HepG2 (cell line): ENCODE data around the gene LRRTM1. TPM values are rescaled to one million over a fixed set of nuclear protein-coding genes. Genes with fewer than 3 reads are reported as not detected.

Source experiments
- ATAC-seq: fragments of 200-7000 bp; cut with Tn5 transposase; 3 replicates; pipeline ENCODE4 v1.9.1; 2020; ENCODE audit warnings: mild to moderate bottlenecking, moderate library complexity
- BruUV-seq: library from RNA; stranded (reverse); fragments of 400-500 nt; replicated peaks from 2 replicates; lab custom pipeline; 2021; lab: Mats Ljungman, UMichigan
- CTCF ChIA-PET: fragments of 300-600 bp; formaldehyde crosslinking; extraction: SDS; loops from one replicate; lab custom pipeline; 2021; ENCODE audit warnings: low total read pairs, inconsistent platforms, low intra/inter-chr PET ratio; lab: Yijun Ruan, JAX
- POLR2A ChIA-PET: fragments of 350-600 bp; sonication (Branson Sonifier 250); formaldehyde crosslinking; loops from one replicate; lab custom pipeline; 2020; ENCODE audit warnings: antibody characterized with exemption, inconsistent platforms; lab: Yijun Ruan, JAX
- DNase-seq: peaks from one replicate; pipeline ENCODE4 v3.0.0-alpha.2; 2015; ENCODE audit warnings: low spot score
- FAIRE-seq: peaks from 3 replicates; lab custom pipeline; 2011; peaks lifted over from hg19 to GRCh38; lab: Jason Lieb, UNC
- H2AFZ ChIP-seq: one replicate; pipeline ENCODE4 v1.6.1; 2011; ENCODE audit warnings: low read length, inconsistent platforms
- H3K27ac ChIP-seq: fragments of 300-600 bp; 3 replicates; pipeline ENCODE4 v1.8.0; 2011; ENCODE audit warnings: mixed run types, mild to moderate bottlenecking, mixed read lengths, low read length, inconsistent platforms; ENCODE audit not compliant: insufficient read depth; ENCODE audit errors: extremely low read length
- H3K27me3 ChIP-seq, 2 experiments: fragments of 200-600 bp in 1 of 2; 2 replicates in 1 of 2; 3 replicates in 1 of 2; pipeline versions ENCODE4 v1.6.0 to v1.8.0; 2011; ENCODE audit warnings: low read length in 2 of 2, mild to moderate bottlenecking in 2 of 2, moderate library complexity in 2 of 2, inconsistent platforms in 1 of 2; ENCODE audit not compliant: insufficient read depth in 2 of 2, control insufficient read depth in 1 of 2
- H3K36me3 ChIP-seq, 2 experiments: fragments of 200-600 bp in 1 of 2; replicated peaks in 1 of 2; 2 replicates in 1 of 2; 3 replicates in 1 of 2; pipeline versions ENCODE4 v1.5.1 to v1.8.0; 2011; ENCODE audit warnings: low read length in 2 of 2, inconsistent platforms in 1 of 2; ENCODE audit not compliant: insufficient read depth in 2 of 2, control insufficient read depth in 1 of 2
- H3K4me1 ChIP-seq: 2 replicates; pipeline ENCODE4 v1.5.1; 2012; ENCODE audit warnings: low read length, inconsistent platforms; ENCODE audit not compliant: insufficient read depth
- H3K4me2 ChIP-seq: 2 replicates; pipeline ENCODE4 v1.6.0; 2011; ENCODE audit warnings: low read depth, low read length, inconsistent platforms
- H3K4me3 ChIP-seq, 3 experiments: fragments of 200-600 bp in 1 of 3; sonication (generic), shearing (Covaris generic) in 1 of 3; replicated peaks in 1 of 3; 2 replicates each; pipeline ENCODE4 v1.5.1; 2011 to 2016; ENCODE audit warnings: low read length in 3 of 3, inconsistent platforms in 2 of 3, low read depth in 2 of 3, mild to moderate bottlenecking in 2 of 3, control low read depth in 1 of 3, mixed read lengths in 1 of 3; ENCODE audit not compliant: insufficient read depth in 1 of 3
- H3K79me2 ChIP-seq: one replicate; pipeline ENCODE4 v1.6.1; 2011; ENCODE audit warnings: low read length, inconsistent platforms; ENCODE audit not compliant: insufficient read depth
- H3K9ac ChIP-seq: 2 replicates; pipeline ENCODE4 v1.6.0; 2011; ENCODE audit warnings: mild to moderate bottlenecking, low read depth, low read length, inconsistent platforms; ENCODE audit not compliant: insufficient read depth
- H3K9me3 ChIP-seq: 2 replicates; pipeline ENCODE4 v1.5.1; 2012; ENCODE audit warnings: mild to moderate bottlenecking, low read length
- H4K20me1 ChIP-seq: 2 replicates; pipeline ENCODE4 v1.6.0; 2011; ENCODE audit warnings: inconsistent platforms, mild to moderate bottlenecking, low read length, moderate library complexity; ENCODE audit not compliant: insufficient read depth
- ATF7-NPFF ChIP-seq: sonication (generic); formaldehyde crosslinking; IDR thresholded peaks from 2 replicates; pipeline ENCODE4 v1.8.1; 2023; ENCODE audit warnings: mild to moderate bottlenecking, low read depth, missing genetic modification reagents, moderate library complexity
- BCL6 ChIP-seq: IDR thresholded peaks from 2 replicates; pipeline ENCODE4 v1.6.1; 2016; ENCODE audit warnings: missing genetic modification reagents, missing compliant biosample characterization
- BORCS8-MEF2B ChIP-seq: sonication (generic); formaldehyde crosslinking; IDR thresholded peaks from 2 replicates; pipeline ENCODE4 v1.8.0; 2022; ENCODE audit warnings: mild to moderate bottlenecking, missing genetic modification reagents
- FLYWCH1 ChIP-seq: sonication (generic); formaldehyde crosslinking; IDR thresholded peaks from 2 replicates; pipeline ENCODE4 v1.8.1; 2023; ENCODE audit warnings: mild to moderate bottlenecking, missing genetic modification reagents
- MLX ChIP-seq: IDR thresholded peaks from 2 replicates; pipeline ENCODE4 v1.6.1; 2016
- NAIF1 ChIP-seq: sonication (generic); formaldehyde crosslinking; IDR thresholded peaks from 2 replicates; pipeline ENCODE4 v1.5.0; 2020; ENCODE audit warnings: mild to moderate bottlenecking, missing genetic modification reagents, borderline replicate concordance
- PREB ChIP-seq: sonication (generic); formaldehyde crosslinking; IDR thresholded peaks from 2 replicates; pipeline ENCODE4 v1.4.0; 2020; ENCODE audit warnings: missing genetic modification reagents
- RFX5 ChIP-seq: IDR thresholded peaks from 2 replicates; pipeline ENCODE4 v1.6.1; 2011; ENCODE audit warnings: low read depth, low read length, improper control_type of control experiment
- SP5 ChIP-seq: IDR thresholded peaks from 2 replicates; pipeline ENCODE4 v1.6.1; 2016; ENCODE audit warnings: low read depth, borderline replicate concordance
- ZNF18 ChIP-seq: sonication (generic); formaldehyde crosslinking; IDR thresholded peaks from 2 replicates; pipeline ENCODE4 v1.8.0; 2022; ENCODE audit warnings: mild to moderate bottlenecking, missing genetic modification reagents; ENCODE audit not compliant: insufficient replicate concordance
- ZNF333 ChIP-seq: sonication (generic); formaldehyde crosslinking; IDR thresholded peaks from 2 replicates; pipeline ENCODE4 v1.4.0; 2020; ENCODE audit warnings: mild to moderate bottlenecking, missing genetic modification reagents, borderline replicate concordance
- ZNF451 ChIP-seq: sonication (generic); formaldehyde crosslinking; IDR thresholded peaks from 2 replicates; pipeline ENCODE4 v1.5.0; 2020; ENCODE audit warnings: mild to moderate bottlenecking, missing genetic modification reagents
- ZNF569 ChIP-seq: sonication (generic); formaldehyde crosslinking; IDR thresholded peaks from 2 replicates; pipeline ENCODE4 v1.5.0; 2020; ENCODE audit warnings: mild to moderate bottlenecking, missing genetic modification reagents, moderate library complexity, borderline replicate concordance
- ZNF660 ChIP-seq: sonication (generic); formaldehyde crosslinking; IDR thresholded peaks from 2 replicates; pipeline ENCODE4 v1.5.1; 2020; ENCODE audit warnings: mild to moderate bottlenecking, low read depth, missing genetic modification reagents, borderline replicate concordance
- ZNF879 ChIP-seq: sonication (generic); formaldehyde crosslinking; IDR thresholded peaks from 2 replicates; pipeline ENCODE4 v1.8.1; 2023; ENCODE audit warnings: missing genetic modification reagents
- WGBS: methylation state at CpG from one replicate; pipeline ENCODE4 v1.1.6; 2017; ENCODE audit warnings: low lambda C conversion rate; 5-methylcytosine and 5-hydroxymethylcytosine counted together
- in situ Hi-C: cut with HindIII; loops from 2 replicates; pipeline ENCODE4 v1.10.0; 2017; ENCODE audit warnings: low pct_unique_long_range_greater_than_20kb; ENCODE audit not compliant: extremely low pct_ligation_motif_present
- intact Hi-C: fragments of 100-400 bp; cut with micrococcal nuclease; formaldehyde crosslinking; loops from one replicate; pipeline ENCODE4 v1.10.0; 2022; ENCODE audit not compliant: unreplicated experiment
- polyA plus RNA-seq, 8 experiments: library from polyadenylated mRNA; depleted of rRNA in 3 of 8; stranded (reverse) in 7 of 8; unstranded in 1 of 8; fragments of >200 nt; fragmentation: Illumina TruSeq in 4 of 8; extraction: Trizol in 4 of 8; gene quantifications; 2 replicates each; pipeline versions ENCODE4 v1.2.1 to v1.2.3, GENCODE V29; 2011 to 2016; ENCODE audit warnings: low read depth in 4 of 8, missing spikeins in 1 of 8, mixed read lengths in 1 of 8; ENCODE audit not compliant: insufficient read depth in 1 of 8
- total RNA-seq, 5 experiments: library from RNA; depleted of rRNA; stranded (reverse); fragments of >200 nt; fragmentation: Illumina TruSeq; extraction: Trizol; gene quantifications; 2 replicates each; pipeline ENCODE4 v1.2.3, GENCODE V29; 2016; ENCODE audit warnings: low read depth in 1 of 5
- TF ChIP-seq, protein P1 (sequence below): sonication (generic); formaldehyde crosslinking; IDR thresholded peaks from 2 replicates; pipeline ENCODE4 v1.4.0; 2020; ENCODE audit warnings: missing genetic modification reagents
- TF ChIP-seq, protein P2 (sequence below): sonication (generic); formaldehyde crosslinking; IDR thresholded peaks from 2 replicates; pipeline ENCODE4 v1.8.0; 2022; ENCODE audit warnings: missing genetic modification reagents, mild to moderate bottlenecking, inconsistent platforms, borderline replicate concordance

The LRRTM1 gene
- total and polyA plus RNA-seq, 2 of the 13 experiments (the other 11 are each of a cell fraction or from before 2014, with no cell fraction given) = not detected

DNA sequence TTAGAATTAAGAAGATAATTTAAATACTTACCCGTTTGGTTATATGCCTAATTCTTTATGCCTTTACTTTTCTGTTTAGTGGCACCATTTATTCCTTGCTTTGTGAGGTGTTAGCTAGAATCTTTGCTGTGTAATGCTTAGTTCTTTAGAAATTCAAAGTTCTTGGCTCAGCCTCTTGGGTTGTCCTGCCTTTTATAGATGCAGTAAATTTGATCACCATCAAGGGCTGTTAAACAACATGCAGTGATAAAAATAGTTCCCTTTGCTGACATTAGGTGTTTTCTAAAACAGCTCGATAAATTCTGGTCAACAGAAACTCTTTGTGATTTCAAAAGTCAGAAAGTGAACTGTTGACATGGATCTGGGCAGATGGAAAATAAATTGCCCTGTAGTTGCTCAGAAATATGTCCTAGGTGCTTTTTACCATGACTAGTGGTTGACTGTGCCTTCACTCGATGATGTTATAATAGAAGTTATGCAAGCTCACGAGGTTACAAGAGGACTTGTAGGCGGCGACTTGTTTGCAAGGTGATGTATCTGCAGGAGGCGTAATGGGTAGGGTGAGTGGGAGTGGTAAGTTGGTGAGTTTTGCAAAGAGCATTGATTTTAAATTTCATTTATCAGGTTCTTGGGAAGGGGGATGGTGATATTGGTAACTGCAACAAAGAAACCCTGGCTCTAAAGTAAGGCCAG lies 52.1 kb downstream of the LRRTM1 start:
- H3K9me3 ChIP-seq = no peaks in the 10 kb centered on the region
- DNase-seq (no peak), ATAC-seq (no peak), FAIRE-seq (no peak)
- H3K27me3 ChIP-seq = no peaks in the 10 kb centered on the region
- H3K79me2 ChIP-seq = no peaks in the 10 kb centered on the region
- H3K4me1 ChIP-seq = no peaks in the 10 kb centered on the region
- no peaks in the 10 kb centered on the region for H3K36me3 ChIP-seq
- H2AFZ ChIP-seq = no peak overlapping the region
- ChIA-PET CTCF (no interaction called here), POLR2A (no interaction called here)
- no peaks in the 10 kb centered on the region for H4K20me1 ChIP-seq
- BruUV-seq = no TSS peak
- no peak overlapping the region for H3K4me3 ChIP-seq
- 25% methylated on average over 7 of the region's 7 CpGs for WGBS
- H3K27ac ChIP-seq = no peak overlapping the region
- H3K9ac ChIP-seq = no peak overlapping the region
- H3K4me2 ChIP-seq = no peak overlapping the region
- in situ Hi-C loops = no loop called here
- intact Hi-C loops = no loop called here
- TF ChIP-seq BCL6 (no peak), FLYWCH1 (CRISPR knock-in tag) (no peak), ZNF18 (CRISPR knock-in tag) (no peak), ZNF879 (no peak), ZNF451 (CRISPR knock-in tag) (no peak), ZNF569 (CRISPR knock-in tag) (no peak), ZNF333 (CRISPR knock-in tag) (no peak), NAIF1 (no peak), BORCS8-MEF2B (no peak), PREB (CRISPR knock-in tag) (no peak), ATF7-NPFF (CRISPR knock-in tag) (no peak), SP5 (no peak), RFX5 (no peak), MLX (CRISPR knock-in tag) (no peak), ZNF660 (CRISPR knock-in tag) (no peak)
- TF ChIP-seq, protein P1, sequence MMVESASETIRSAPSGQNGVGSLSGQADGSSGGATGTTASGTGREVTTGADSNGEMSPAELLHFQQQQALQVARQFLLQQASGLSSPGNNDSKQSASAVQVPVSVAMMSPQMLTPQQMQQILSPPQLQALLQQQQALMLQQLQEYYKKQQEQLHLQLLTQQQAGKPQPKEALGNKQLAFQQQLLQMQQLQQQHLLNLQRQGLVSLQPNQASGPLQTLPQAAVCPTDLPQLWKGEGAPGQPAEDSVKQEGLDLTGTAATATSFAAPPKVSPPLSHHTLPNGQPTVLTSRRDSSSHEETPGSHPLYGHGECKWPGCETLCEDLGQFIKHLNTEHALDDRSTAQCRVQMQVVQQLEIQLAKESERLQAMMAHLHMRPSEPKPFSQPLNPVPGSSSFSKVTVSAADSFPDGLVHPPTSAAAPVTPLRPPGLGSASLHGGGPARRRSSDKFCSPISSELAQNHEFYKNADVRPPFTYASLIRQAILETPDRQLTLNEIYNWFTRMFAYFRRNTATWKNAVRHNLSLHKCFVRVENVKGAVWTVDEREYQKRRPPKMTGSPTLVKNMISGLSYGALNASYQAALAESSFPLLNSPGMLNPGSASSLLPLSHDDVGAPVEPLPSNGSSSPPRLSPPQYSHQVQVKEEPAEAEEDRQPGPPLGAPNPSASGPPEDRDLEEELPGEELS (CRISPR knock-in tag) = no peak
- TF ChIP-seq, protein P2, sequence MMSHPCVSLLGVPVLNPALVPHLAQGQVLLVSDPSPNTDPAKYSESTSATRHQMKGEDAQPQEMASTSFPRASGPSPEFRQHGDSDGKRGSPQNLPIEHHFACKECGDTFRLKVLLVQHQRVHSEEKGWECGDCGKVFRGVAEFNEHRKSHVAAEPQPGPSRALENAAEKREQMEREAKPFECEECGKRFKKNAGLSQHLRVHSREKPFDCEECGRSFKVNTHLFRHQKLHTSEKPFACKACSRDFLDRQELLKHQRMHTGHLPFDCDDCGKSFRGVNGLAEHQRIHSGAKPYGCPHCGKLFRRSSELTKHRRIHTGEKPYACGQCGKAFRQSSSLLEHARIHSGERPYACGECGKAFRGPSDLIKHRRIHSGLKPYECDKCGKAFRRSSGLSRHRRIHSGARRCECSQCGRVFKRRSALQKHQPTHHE (CRISPR knock-in tag) = no peak
